AG09309 (cell line): Measurements from ENCODE around the gene INSL3.

ENCODE experiments used
- DNase-seq: peaks from one replicate; pipeline ENCODE4 v3.0.0-alpha.2; 2010; ENCODE audit warnings: low read depth
- H3K4me3 ChIP-seq: 2 replicates; pipeline ENCODE4 v1.5.1; 2011; ENCODE audit warnings: mild to moderate bottlenecking, low read depth, low read length, moderate library complexity; ENCODE audit not compliant: control insufficient read depth
- CTCF ChIP-seq: IDR thresholded peaks from 2 replicates; pipeline ENCODE4 v1.5.1; 2011; ENCODE audit warnings: mild to moderate bottlenecking, low read depth, low read length, inconsistent platforms; ENCODE audit not compliant: insufficient read depth, control insufficient read depth; ENCODE audit errors: missing control alignments

INSL3 gene

DNA sequence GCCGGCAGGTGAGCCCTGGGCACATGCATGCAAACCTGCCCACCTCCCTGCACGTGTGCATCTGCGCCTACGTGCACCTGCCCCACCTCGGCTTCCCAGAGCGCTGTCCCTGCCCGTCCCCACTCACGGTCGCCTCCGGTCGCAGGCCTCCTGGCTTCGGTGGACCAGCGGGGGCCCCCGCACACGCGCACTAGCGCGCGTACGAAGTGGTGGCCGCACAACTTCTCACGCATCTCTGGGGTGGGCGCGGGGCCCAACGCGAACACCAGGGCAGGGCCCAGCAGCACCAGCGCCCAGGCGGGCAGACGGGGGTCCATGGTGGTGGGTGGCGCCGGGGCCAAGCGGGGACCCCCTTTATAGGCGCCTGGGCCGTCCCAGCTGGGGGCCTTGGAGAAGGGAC lies at the start of gene INSL3:
TSS of gene INSL3 (minus strand) at position 330 of the 400 bp plus-strand sequence. CDS start at position 317, 13 bp downstream.
- no peak within 1 kb of the TSS for H3K4me3 ChIP-seq
- no peak for TF ChIP-seq CTCF
- no peak for DNase-seq

- no peak for TF ChIP-seq CTCF
- DNase-seq: no peak
- no peak overlapping the region for H3K4me3 ChIP-seq
These were observed 47.8 kb upstream of the INSL3 start for GRCh38 chr19:17869114-17869608.

- no peak overlapping the region for H3K4me3 ChIP-seq
- DNase-seq: no peak
- no peak for TF ChIP-seq CTCF
These were observed 47.4 kb upstream of the INSL3 start for GRCh38 chr19:17868669-17869068.

- no peak overlapping the region for H3K4me3 ChIP-seq
- DNase-seq: no peak
- no peak for TF ChIP-seq CTCF
These were observed 45.7 kb upstream of the INSL3 start for GRCh38 chr19:17866964-17867486.

DNA sequence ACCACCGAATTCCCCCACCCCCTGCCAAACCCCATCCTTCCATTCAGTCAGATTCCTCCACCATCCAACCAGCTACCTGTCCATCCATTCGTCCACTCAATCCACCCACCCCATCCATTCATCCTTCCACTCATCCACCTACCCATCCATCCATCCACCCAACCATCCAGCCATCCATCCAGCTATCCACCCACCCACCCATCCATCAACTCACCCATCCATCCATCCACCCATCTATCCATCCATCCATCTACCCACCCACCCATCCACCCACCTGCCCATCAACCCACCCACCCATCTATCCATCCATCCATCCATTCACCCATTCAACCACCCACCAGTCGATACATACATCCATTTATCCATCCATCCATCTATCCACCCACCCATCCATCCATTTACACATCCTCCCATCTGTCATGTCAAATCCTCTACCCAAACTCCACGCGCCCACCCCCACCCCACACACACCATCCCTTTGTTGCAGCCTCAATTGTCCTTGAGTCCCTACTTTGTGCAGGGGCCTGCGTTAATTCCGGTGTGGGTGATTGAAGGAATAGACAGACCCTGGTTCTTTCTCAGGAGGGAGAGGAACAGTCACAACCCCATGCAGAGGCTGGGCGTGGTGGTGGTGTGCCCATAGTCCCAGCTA lies 45.1 kb upstream of the INSL3 start:
- TF ChIP-seq CTCF: no peak
- no peak for DNase-seq
- H3K4me3 ChIP-seq: no peak overlapping the region

DNA sequence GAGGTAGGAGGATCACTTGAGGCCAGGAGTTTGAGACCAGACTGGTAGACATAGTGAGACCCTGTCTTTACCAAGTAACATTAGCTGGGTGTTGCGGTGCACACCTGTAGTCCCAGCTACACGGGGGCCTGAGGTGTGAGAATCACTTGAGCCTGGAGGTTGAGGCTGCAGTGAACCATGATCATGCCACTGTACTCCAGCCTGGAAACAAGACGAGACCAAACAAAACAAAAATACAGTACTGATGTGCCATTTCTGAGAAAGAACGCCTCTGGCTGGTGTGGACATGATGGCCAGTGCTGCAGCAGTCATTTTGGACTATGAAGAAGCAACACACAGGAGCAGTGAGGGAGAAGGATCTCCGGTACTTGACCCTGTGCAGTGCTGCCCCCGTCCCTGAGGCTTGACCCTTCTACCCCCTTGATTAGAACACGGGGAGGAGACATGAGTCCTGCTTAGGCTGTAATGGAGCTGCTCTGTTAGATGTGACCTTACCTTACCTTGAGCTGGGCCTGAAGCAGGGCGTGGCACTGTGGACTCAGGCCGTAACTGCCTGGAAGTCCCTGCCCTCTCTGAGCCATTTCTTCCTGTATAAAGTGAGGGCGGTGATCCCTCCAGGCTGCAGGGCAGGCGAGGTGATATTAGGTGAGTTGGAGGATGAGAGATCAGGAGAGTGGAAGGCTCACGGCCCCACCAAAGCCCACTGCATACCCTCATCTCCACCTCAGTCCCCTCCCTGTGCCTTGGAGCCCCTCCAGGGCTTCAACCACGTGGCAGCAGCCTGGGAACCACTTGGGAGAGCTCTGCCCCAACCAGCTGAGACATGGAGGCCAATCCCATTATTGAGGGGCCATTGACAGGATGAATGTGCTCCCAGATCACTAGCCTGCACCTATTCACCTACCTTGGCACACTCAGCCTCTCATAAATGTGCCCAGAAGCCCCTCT lies 44.3 kb upstream of the INSL3 start:
- no peak for DNase-seq
- no peak overlapping the region for H3K4me3 ChIP-seq

More for the DNA sequence above, 44.3 kb upstream of the INSL3 start:
- no peak for TF ChIP-seq CTCF
